MM.1S (cell line): Measurements from ENCODE around the gene TCOF1.

Experiments
- CTCF ChIP-seq: fragments of 300-600 bp; sonication (generic); IDR thresholded peaks from 2 replicates; pipeline ENCODE4 v1.5.1; 2016; ENCODE audit warnings: antibody characterized with exemption, low read length, mixed read lengths
- EZH2 ChIP-seq: fragments of 300-600 bp; sonication (generic); optimal IDR thresholded peaks from 2 replicates; pipeline ENCODE3; 2017; ENCODE audit warnings: low read depth, mild to moderate bottlenecking, antibody characterized with exemption, low read length, mixed read lengths

GRCh38 chr5:150386024-150386855 lies 28.7 kb downstream of the TCOF1 start:
- TF ChIP-seq CTCF (no peak), EZH2 (no peak)
